Esophagus squamous epithelium (tissue), 4 donors: Measurements from ENCODE around the gene ANTXR2.

Experiments used
- POLR2A ChIP-seq, 4 donors: fragments of 450-650 bp; IDR thresholded peaks; one replicate each; pipeline ENCODE4 v1.6.1; 2017; ENCODE audit warnings: antibody characterized with exemption in 4 of 4, mild to moderate bottlenecking in 4 of 4, moderate library complexity in 3 of 4
- TF ChIP-seq, protein P1 (sequence below), 6 experiments: fragments of 450-650 bp in 4 of 6; fragments of 200-600 bp in 2 of 6; sonication (generic) in 2 of 6; IDR thresholded peaks; one replicate each; pipeline ENCODE4 v1.5.1; 2016 to 2019; ENCODE audit warnings: antibody characterized with exemption in 6 of 6, mild to moderate bottlenecking in 4 of 6, moderate library complexity in 4 of 6

DNA sequence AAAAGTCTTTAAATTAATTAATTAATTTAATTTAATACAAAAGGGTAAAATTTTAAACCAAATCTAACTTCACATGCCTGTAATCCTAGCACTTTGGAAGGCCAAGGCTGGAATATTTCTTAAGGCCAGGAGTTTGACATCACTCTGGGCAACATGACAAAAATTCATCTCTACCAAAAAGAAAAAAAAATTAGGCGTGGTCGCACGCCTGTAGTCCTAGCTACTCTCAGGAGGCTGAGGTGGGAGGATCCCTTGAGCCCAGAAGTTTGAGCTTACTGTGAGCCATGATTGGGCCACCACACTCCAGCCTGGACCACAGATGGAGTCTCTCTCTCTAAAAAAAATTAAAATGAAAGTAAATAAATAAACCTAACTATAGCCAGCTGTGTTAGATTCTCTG lies 39.2 kb upstream of the ANTXR2 start:
- no peak for TF ChIP-seq POLR2A (IDR thresholded peaks at IDR 0.05)
- TF ChIP-seq, protein P1, sequence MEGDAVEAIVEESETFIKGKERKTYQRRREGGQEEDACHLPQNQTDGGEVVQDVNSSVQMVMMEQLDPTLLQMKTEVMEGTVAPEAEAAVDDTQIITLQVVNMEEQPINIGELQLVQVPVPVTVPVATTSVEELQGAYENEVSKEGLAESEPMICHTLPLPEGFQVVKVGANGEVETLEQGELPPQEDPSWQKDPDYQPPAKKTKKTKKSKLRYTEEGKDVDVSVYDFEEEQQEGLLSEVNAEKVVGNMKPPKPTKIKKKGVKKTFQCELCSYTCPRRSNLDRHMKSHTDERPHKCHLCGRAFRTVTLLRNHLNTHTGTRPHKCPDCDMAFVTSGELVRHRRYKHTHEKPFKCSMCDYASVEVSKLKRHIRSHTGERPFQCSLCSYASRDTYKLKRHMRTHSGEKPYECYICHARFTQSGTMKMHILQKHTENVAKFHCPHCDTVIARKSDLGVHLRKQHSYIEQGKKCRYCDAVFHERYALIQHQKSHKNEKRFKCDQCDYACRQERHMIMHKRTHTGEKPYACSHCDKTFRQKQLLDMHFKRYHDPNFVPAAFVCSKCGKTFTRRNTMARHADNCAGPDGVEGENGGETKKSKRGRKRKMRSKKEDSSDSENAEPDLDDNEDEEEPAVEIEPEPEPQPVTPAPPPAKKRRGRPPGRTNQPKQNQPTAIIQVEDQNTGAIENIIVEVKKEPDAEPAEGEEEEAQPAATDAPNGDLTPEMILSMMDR (IDR thresholded peaks at IDR 0.05) = no peak
